22Rv1 (cell line): ENCODE data around the gene CYBRD1.
"Not testable (repeated sequence)": the region's sequence is repeated elsewhere in the genome, so short reads cannot be mapped to it uniquely, and the experiment has no call there.

Experiments
- H3K27ac ChIP-seq: fragments of 450-650 bp; 2 replicates; pipeline ENCODE4 v1.5.1; 2017
- CTCF ChIP-seq: fragments of 450-650 bp; IDR thresholded peaks from 2 replicates; pipeline ENCODE4 v1.5.1; 2017; ENCODE audit warnings: mild to moderate bottlenecking
- ZFX ChIP-seq: fragments of 450-650 bp; IDR thresholded peaks from 2 replicates; pipeline ENCODE4 v1.6.1; 2017; ENCODE audit warnings: antibody characterized with exemption, borderline replicate concordance

CYBRD1 gene

DNA sequence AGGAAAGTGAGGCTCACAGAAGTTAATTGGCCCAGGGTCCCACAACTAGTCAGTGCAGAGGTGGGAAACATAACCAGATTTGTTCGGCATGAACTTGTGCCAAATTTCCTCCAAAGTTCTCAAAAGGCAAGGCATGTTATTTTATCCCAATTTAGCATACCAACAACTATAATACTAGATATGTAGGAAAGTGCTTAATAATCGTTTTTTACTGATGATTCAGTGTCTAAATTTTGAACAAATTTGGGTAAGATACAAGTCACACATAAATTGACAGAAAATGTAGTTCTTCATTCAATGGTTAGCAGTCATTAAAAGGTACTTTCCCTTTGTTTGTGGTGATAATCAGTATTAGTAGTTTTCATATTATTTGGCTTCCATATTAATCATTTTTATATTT, 38.5 kb upstream of the CYBRD1 start:
- TF ChIP-seq ZFX, result no peak
- no peak for TF ChIP-seq CTCF
- H3K27ac ChIP-seq, result no peak overlapping the region

DNA sequence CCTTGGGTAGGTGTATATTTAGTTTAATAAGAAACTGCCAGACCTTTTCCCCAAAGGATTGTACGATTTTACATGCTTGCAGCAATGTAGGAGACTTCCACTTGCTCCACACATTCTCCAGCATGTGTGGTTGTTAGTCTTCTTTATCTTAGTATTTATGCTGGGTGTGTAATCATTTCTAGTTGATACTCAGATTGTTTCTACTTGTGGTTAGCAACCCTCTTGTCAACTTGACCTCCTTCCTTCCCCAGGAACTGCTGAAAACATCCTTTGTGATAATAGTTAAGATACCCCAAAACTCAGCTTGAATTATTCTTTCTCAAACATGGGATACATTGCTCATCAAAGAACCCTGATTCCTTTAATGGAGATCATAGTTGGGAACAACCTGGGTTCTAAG, 37.2 kb upstream of the CYBRD1 start:
- no peak overlapping the region for H3K27ac ChIP-seq
- no peak for TF ChIP-seq ZFX
- no peak for TF ChIP-seq CTCF

DNA sequence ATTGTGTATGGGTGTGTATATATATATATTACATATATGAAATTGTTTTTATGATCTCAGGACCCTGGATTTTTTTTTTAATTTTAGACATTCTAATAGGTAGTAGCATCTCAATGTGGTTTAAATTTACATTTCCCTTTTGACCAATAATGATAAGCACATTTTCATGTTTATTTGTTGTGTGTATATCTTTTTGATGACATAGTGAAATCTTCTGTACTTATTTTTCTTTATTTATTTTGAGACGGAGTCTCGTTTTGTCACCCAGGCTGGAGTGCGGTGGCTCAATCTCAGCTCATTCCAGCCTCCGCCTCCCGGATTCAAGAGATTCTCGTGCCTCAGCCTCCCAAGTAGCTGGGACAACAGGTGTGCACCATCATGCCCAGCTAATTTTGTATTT, 35.1 kb upstream of the CYBRD1 start:
- TF ChIP-seq ZFX, result no peak
- TF ChIP-seq CTCF, result no peak
- no peak overlapping the region for H3K27ac ChIP-seq

- H3K27ac ChIP-seq, result no peak overlapping the region
- TF ChIP-seq CTCF (no peak), ZFX (no peak)
Measured at GRCh38 chr2:171487803-171488259, 34.4 kb upstream of the CYBRD1 start.

GRCh38 chr2:171490577-171490976, 31.7 kb upstream of the CYBRD1 start:
- TF ChIP-seq ZFX (no peak), CTCF (no peak)
- H3K27ac ChIP-seq, result no peak overlapping the region

- TF ChIP-seq CTCF (no peak), ZFX (no peak)
- H3K27ac ChIP-seq, result no peak overlapping the region
Measured at GRCh38 chr2:171491292-171491691, 31.0 kb upstream of the CYBRD1 start.

DNA sequence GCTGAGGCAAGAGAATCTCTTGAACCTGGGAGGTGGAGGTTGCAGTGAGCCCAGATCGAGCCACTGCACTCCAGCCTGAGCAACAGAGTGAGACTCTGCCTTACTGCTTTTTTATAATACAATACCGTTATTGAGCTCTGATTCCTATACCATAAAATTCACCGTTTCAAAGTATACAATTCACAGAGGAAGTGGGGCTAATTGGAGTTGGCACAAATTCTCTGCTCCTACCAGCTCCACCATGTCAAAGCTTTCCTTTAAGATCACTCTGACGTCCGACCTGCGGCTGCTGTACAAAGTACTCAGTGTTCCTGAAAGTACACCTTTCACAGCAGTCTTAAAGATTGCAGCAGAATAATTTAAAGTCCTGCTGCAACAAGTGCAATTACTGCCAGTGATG, 29.6 kb upstream of the CYBRD1 start:
- no peak overlapping the region for H3K27ac ChIP-seq
- TF ChIP-seq ZFX (no peak), CTCF (no peak)

- not testable (repeated sequence) for H3K27ac ChIP-seq
Measured at GRCh38 chr2:171497664-171498063, 24.6 kb upstream of the CYBRD1 start.
